C4-2B (cell line): ENCODE results near the gene DCTN3.

Source experiments
- H3K27ac ChIP-seq: fragments of 450-650 bp; 2 replicates; pipeline ENCODE4 v1.5.1; 2017
- CTCF ChIP-seq: fragments of 450-650 bp; conservative IDR thresholded peaks from 2 replicates; pipeline ENCODE4 v1.5.1; 2017; ENCODE audit warnings: mild to moderate bottlenecking
- ZFX ChIP-seq: fragments of 450-650 bp; IDR thresholded peaks from 2 replicates; pipeline ENCODE4 v1.6.1; 2017

DCTN3 gene

GRCh38 chr9:34568133-34568532 lies 52.2 kb downstream of the DCTN3 start:
- TF ChIP-seq CTCF (no peak), ZFX (no peak)
- no peak overlapping the region for H3K27ac ChIP-seq

- no peak overlapping the region for H3K27ac ChIP-seq
- TF ChIP-seq ZFX (no peak), CTCF (no peak)
These were observed 53.3 kb downstream of the DCTN3 start for GRCh38 chr9:34566972-34567371.

- TF ChIP-seq ZFX (no peak), CTCF (no peak)
- H3K27ac ChIP-seq, result no peak overlapping the region
These were observed 54.0 kb downstream of the DCTN3 start for GRCh38 chr9:34566322-34566721.

GRCh38 chr9:34565856-34566255 lies 54.4 kb downstream of the DCTN3 start:
- H3K27ac ChIP-seq, result no peak overlapping the region
- TF ChIP-seq CTCF (no peak), ZFX (no peak)

GRCh38 chr9:34564617-34565016 lies 55.7 kb downstream of the DCTN3 start:
- no peak overlapping the region for H3K27ac ChIP-seq
- no peak for TF ChIP-seq ZFX
